ENCODE data around the gene RFX7. TPM values are rescaled to one million over a fixed set of nuclear protein-coding genes. Genes with fewer than 3 reads are reported as not detected.

The RFX7 gene
- total and polyA plus RNA-seq, 2 donors (not counting 1 experiment from before 2014, with no cell fraction given), result 6.6 to 44.8 TPM

- Histone ChIP-seq H3K36me3 (replicated peaks in 1 of 2; ENCODE audit: control extremely low read depth in 1 of 2, control insufficient read depth in 1 of 2, extremely low read depth in 1 of 2, insufficient read depth in 2 of 2, low read length in 1 of 2) (no peaks in the 10 kb centered on the region), H3K9ac (ENCODE audit: low read length) (no peak overlapping the region), H3K4me3 (ENCODE audit: control extremely low read depth in 1 of 5, extremely low read depth in 1 of 5, insufficient read depth in 1 of 5, low read depth in 2 of 5, low read length in 4 of 5) (no peak overlapping the region), H2AFZ (ENCODE audit: insufficient read depth, low read depth, low read length, poor library complexity, severe bottlenecking) (no peak overlapping the region), H3K9me3 (ENCODE audit: control extremely low read depth in 1 of 3, control insufficient read depth in 2 of 3, insufficient read depth in 1 of 3, low read length in 2 of 3) (no peaks in the 10 kb centered on the region), H3K27ac (ENCODE audit: low read length in 2 of 2) (no peak overlapping the region), H4K20me1 (ENCODE audit: control insufficient read depth, insufficient read depth, low read length, poor library complexity, severe bottlenecking) (no peaks in the 10 kb centered on the region), H3K4me1 (ENCODE audit: control insufficient read depth in 2 of 2, insufficient read depth in 2 of 2, low read length in 2 of 2) (peaks cover 0 to 3% of the 10 kb centered on the region in 2 donors), H3K79me2 (ENCODE audit: control insufficient read depth, insufficient read depth, low read length) (no peaks in the 10 kb centered on the region), H3K27me3 (replicated peaks in 1 of 4; ENCODE audit: control extremely low read depth in 1 of 4, control insufficient read depth in 3 of 4, insufficient read depth in 4 of 4, low read length in 3 of 4) (no peaks in the 10 kb centered on the region), H3K4me2 (replicated peaks; ENCODE audit: low read depth, low read length, poor library complexity, severe bottlenecking) (no peak overlapping the region)
- no peak for DNase-seq
- TF ChIP-seq EZH2 (IDR thresholded peaks at IDR 0.05; ENCODE audit: borderline replicate concordance, insufficient read depth, low read depth, low read length, poor library complexity, severe bottlenecking) (no peak), CTCF (IDR thresholded peaks at IDR 0.05) (no peak)
- Mint-ChIP-seq H3K27me3 (peaks cover 4% of the 10 kb centered on the region), H3K4me3 (no peak overlapping the region), H3K27ac (no peak overlapping the region), H3K4me1 (peaks cover 12% of the 10 kb centered on the region), H3K9me3 (ENCODE audit: insufficient read depth) (no peaks in the 10 kb centered on the region)
- ChIA-PET POLR2A (no interaction called here), CTCF (no interaction called here)
- intact Hi-C loops (cut with micrococcal nuclease), result no loop called here
- WGBS (ENCODE audit: insufficient coverage), result no CpG with 5 or more reads among the region's 4 CpGs
- ATAC-seq (ENCODE audit: low read depth), result no peak
These were observed 205.0 kb downstream of the RFX7 start for GRCh38 chr15:56038707-56039106.

GRCh38 chr15:56038015-56038414 is 205.7 kb downstream of the RFX7 start:
- no peak overlapping the region for H3K27ac Mint-ChIP-seq
- TF ChIP-seq CTCF (IDR thresholded peaks at IDR 0.05), result no peak
- no peak for TF ChIP-seq EZH2 (IDR thresholded peaks at IDR 0.05; ENCODE audit: borderline replicate concordance, insufficient read depth, low read depth, low read length, poor library complexity, severe bottlenecking)
- POLR2A ChIA-PET, result no interaction called here

More at GRCh38 chr15:56038015-56038414, 205.7 kb downstream of the RFX7 start:
- H3K4me3 Mint-ChIP-seq, result no peak overlapping the region
- Histone ChIP-seq H3K9ac (ENCODE audit: low read length) (no peak overlapping the region), H3K27ac (ENCODE audit: low read length in 2 of 2) (no peak overlapping the region), H3K79me2 (ENCODE audit: control insufficient read depth, insufficient read depth, low read length) (no peaks in the 10 kb centered on the region), H3K4me3 (ENCODE audit: control extremely low read depth in 1 of 5, extremely low read depth in 1 of 5, insufficient read depth in 1 of 5, low read depth in 2 of 5, low read length in 4 of 5) (no peak overlapping the region), H3K4me2 (replicated peaks; ENCODE audit: low read depth, low read length, poor library complexity, severe bottlenecking) (no peak overlapping the region), H3K9me3 (ENCODE audit: control extremely low read depth in 1 of 3, control insufficient read depth in 2 of 3, insufficient read depth in 1 of 3, low read length in 2 of 3) (no peaks in the 10 kb centered on the region), H3K27me3 (replicated peaks in 1 of 4; ENCODE audit: control extremely low read depth in 1 of 4, control insufficient read depth in 3 of 4, insufficient read depth in 4 of 4, low read length in 3 of 4) (no peaks in the 10 kb centered on the region), H3K36me3 (replicated peaks in 1 of 2; ENCODE audit: control extremely low read depth in 1 of 2, control insufficient read depth in 1 of 2, extremely low read depth in 1 of 2, insufficient read depth in 2 of 2, low read length in 1 of 2) (no peaks in the 10 kb centered on the region), H2AFZ (ENCODE audit: insufficient read depth, low read depth, low read length, poor library complexity, severe bottlenecking) (peak overlapping the region; percentile 33), H3K4me1 (ENCODE audit: control insufficient read depth in 2 of 2, insufficient read depth in 2 of 2, low read length in 2 of 2) (no peaks in the 10 kb centered on the region), H4K20me1 (ENCODE audit: control insufficient read depth, insufficient read depth, low read length, poor library complexity, severe bottlenecking) (no peaks in the 10 kb centered on the region)
- H3K4me1 Mint-ChIP-seq, result peaks cover 8% of the 10 kb centered on the region
- ATAC-seq (ENCODE audit: low read depth) (no peak), DNase-seq (no peak)
- H3K27me3 Mint-ChIP-seq, result peaks cover 4% of the 10 kb centered on the region
- intact Hi-C loops (cut with micrococcal nuclease), result no loop called here
- 36% methylated on average over 2 of the region's 3 CpGs for WGBS (ENCODE audit: insufficient coverage)
- no peaks in the 10 kb centered on the region for H3K9me3 Mint-ChIP-seq (ENCODE audit: insufficient read depth)
- CTCF ChIA-PET, result no interaction called here

Small RNA genes within 50 kb of the gene (small RNA-seq; reads per million reads assigned to genes)
- gene CD24P2 (ENCODE audit: insufficient read length, low read depth, low replicate concordance), result not detected
- gene RNU6-1287P (ENCODE audit: insufficient read length, low read depth, low replicate concordance), result not detected

Other genes starting within 250 kb of the RFX7 start
- 41.8 and 43.1 TPM in 2 replicates for gene TEX9, start 121.5 kb upstream of the RFX7 start, total RNA-seq
- 2.9 and 7.6 TPM in 2 replicates for gene TEX9, start 121.5 kb upstream of the RFX7 start, polyA plus RNA-seq
- 0.83 TPM in 1 of 2 replicates, not detected in the other for gene MNS1, start 221.3 kb upstream of the RFX7 start, total RNA-seq
- gene MNS1, start 221.3 kb upstream of the RFX7 start, polyA plus RNA-seq, result not detected in 2 replicates